Fibroblast of skin of back (primary cell): Measurements from ENCODE around the gene ZNF81.
"Not testable (repeated sequence)": the region's sequence is repeated elsewhere in the genome, so short reads cannot be mapped to it uniquely, and the experiment has no call there.

Experiments used
- DNase-seq: peaks from one replicate; pipeline ENCODE4 v3.0.0-alpha.2; 2013

The ZNF81 gene

DNA sequence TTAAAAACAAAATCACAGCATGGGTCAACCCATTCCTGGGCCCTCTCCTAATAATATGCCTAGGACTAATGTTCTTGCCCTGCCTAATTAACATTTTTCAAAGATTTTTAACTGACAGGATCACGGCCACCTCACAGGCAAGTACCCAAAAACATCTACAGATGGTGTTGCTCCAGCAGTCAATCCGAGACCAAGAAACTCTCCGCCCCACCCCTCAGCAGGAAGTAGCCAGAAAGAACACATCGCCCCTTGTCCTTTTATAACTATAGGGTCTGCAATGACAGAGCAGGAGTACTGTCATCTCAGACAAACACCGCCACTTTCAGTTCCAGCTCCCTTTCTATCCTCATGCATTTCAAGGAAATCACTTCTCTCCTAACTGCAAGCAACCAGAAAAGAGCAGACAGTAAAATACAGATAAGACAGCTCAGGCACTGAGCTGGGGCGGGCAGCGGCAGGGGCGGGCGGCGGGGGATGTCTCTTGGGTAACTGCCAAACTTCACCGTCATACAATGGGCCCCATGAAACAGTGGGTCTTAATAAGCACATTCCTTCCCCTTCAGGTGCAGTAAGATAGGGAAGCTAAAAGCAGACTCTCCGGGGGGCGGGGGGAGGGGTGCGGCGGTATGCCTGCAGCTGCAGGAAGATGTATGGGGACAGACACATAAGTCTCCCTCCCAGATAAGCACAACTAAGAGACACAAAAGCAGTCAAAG, 99.7 kb downstream of the ZNF81 start:
- no peak for DNase-seq

DNA sequence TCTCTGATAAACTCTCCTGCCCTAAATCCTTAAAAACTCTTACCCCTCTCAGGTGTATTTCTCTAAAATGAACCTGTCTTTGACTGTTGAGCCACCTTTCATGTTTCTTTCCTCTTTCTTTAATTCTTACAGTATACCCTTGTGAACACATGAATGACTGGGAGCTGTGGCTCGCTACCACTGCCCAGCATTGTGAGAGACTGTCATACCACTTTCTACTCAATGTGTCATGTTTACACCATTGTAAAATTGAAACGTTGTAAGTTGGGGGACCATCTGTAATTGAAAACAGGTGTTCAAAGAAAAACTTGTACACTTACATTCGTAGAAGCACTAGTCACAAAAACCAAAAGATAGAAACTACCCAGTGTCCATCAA, 100.2 kb downstream of the ZNF81 start:
- DNase-seq, result no peak

DNA sequence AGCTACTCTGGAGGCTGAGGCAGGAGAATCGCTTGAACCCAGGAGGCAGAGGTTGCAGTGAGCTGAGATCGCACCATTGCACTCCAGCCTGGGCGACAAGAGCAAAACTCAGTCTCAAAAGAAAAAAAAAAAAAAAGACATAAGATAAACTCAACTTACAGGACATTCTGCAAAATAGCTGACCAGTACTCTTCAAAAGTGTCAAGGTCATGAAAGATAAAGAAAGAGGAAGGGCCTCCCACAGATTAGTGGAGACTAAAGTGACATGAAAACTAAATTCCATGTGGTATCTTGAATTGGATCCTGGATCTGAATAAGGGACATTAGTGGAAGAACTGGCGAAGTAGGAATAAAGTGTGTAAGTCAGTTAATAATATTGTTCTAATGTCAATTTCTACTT, 103.7 kb downstream of the ZNF81 start:
- DNase-seq, result no peak

DNA sequence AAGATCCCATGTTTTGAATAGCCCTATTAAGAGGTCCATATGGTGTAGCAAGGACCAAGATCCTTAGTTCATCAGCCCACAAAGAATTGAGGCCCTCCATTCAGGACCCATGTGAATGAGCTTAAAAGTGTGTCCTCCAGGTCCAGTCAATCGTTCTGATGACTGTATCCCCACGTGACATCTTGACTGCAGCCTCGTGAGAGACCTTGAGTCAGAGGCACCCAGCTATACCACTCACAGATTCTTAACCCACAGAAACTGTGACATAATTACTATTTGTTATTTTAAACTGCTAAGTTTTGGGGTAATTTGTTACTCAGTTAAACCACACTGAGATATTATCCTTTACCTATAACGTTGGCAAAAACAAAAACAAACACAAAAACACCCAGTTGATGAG, 104.7 kb downstream of the ZNF81 start:
- no peak for DNase-seq

DNA sequence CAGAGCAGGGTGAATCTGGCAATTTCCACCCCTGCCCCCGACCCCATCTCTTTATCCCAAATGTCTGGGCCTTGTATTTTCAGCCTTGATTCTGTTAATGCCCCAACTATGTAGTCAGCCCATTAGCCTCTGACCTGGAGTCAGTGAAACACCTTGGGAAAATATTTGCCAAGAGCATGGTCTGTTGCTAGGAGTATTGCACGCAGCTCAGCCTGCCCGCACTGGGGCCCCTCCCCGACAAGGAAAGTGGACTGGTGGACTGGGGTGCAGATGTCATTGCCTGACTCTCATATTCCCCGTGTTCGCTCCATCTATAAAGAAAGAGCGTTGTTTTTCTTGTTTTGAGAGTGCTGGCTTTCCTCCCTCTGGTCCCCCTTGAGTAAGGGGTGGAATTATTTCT, 118.6 kb downstream of the ZNF81 start:
- DNase-seq, result not testable (repeated sequence)

DNA sequence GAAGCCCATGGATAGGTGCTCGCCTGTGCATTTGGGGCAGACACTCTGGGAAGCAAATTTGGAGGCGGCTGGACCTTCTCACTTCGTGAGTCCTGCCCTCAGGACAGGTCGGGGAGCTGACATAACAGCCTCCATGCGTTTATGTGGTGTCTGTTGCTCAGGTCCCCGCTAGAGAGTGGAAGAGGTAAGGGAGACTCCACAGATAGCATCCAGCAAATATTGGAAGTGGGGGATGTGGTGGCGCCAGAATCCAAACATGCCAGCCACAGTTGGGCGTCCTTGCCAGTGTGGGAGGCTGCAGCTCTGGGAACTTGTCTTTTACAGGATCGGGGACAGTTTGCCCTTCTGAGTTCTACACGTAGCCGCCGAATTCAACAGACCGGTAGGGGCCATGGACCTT, 119.3 kb downstream of the ZNF81 start:
- no peak for DNase-seq

DNA sequence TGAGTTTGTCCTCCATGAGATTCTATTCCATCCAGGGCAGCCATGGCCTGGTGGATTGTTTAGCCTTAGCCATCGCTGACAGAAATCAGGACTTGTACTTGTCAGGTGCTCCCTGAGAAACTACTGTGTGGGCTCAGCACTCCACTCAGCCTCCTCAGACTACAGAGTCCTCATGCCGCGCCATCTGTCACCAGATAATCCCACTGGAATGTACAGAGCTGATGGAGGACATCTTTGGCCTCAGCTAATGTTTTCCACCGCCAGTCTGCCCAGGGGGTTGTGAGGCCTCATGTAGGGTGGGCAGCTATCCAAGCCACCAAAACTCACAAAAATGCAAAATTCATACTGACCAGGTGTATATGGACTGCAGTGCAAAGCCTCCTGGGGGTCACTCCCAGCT, 121.5 kb downstream of the ZNF81 start:
- not testable (repeated sequence) for DNase-seq

DNA sequence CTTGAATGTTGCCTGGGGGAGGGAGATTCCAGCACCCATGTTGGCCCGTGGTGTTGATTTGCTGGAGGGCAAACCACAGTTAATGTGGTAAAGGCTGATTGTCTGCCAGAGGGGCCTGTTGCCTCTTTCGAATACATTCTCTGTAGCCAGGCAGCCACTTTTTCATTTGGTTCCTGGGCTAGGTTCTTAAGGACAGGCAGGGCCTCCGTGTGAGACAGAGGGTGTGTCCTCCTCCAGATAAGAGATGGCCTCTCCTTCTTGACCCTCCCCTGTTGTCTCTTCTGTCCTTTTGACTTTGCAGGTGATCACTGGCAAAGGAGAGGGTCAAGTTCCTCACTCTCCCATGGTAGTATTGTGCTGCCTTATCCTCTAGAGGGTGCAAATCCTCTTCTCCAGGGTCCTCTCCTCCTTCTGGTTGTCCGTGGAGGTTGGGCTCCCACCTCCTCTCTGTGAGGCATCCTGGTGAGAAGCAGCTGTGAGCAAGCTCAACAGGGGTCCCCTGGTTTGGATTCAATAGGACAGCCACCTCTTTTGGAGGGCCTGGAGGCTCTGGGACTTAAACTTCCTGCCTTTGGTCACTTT, 122.2 kb downstream of the ZNF81 start:
- peak; percentile 1 for DNase-seq

DNA sequence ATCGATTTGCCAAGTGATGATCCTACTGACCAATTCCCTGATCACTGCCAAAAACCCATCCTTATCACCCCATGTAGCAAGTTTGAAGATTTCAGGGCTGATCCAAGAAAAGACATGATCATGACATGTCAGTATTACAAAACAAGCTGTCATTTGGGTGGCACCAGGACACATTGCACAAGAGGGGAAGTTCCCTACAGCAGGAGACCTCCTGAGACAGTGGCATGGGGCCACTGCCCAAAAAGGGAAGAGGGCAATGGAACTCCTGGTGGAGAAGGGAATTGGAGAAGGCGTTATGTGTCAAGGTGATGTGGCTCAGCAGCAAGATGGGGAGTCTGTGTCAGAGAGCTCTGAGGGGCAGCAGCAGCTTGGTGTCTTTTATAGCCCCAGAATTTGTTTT, 123.7 kb downstream of the ZNF81 start:
- DNase-seq, result no peak

DNA sequence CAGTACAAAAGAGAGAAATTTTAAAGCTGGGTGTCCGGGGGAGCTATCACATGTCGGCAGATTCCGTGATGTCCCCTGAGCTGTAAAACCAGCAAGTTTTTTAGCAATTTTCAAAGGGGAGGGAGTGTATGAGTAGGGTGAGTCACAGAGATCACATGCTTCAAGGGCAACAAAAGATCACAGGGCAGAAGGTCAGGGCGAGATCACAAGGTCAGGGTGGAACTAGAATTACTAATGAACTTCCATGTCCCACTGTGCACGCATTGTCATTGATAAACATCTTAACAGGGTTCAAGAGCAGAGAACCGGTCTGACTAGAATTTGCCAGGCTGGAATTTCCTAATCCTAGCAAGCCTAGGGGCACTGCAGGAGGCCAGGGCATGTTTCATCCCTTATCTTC, 125.1 kb downstream of the ZNF81 start:
- not testable (repeated sequence) for DNase-seq

DNA sequence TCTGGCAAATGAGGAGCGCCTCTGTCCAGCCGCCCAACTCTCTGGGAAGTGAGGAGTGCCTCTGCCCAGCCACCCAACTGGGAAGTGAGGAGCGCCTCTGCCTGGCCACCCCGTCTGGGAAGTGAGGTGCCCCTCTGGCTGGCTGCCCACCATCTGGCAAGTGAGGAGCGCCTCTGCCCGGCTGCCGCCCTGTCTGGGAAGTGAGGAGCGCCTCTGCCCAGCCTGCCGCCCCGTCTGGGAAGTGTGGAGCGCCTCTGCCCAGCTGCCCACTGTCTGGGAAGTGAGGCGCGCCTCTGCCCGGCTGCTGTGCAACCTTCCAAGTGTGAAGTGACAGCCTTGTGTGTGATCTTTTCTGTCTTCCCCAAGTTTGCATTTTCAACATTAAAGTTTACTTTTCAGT, 128.8 kb downstream of the ZNF81 start:
- not testable (repeated sequence) for DNase-seq
